Hematopoietic multipotent progenitor cell treated with erythropoietin and hydrocortisone succinate and interleukin-3 and kit ligand, for 17 days (in vitro differentiated cells): ENCODE measurements around the gene BRK1.
A peak's percentile ranks its signal among the peaks of the same experiment; 100 is the strongest.
"Not testable (repeated sequence)": the region's sequence is repeated elsewhere in the genome, so short reads cannot be mapped to it uniquely, and the experiment has no call there.

Experiments used
- DNase-seq: peaks from one replicate; pipeline ENCODE4 v3.0.0-alpha.2; 2015; ENCODE audit warnings: low spot score

BRK1 gene

DNA sequence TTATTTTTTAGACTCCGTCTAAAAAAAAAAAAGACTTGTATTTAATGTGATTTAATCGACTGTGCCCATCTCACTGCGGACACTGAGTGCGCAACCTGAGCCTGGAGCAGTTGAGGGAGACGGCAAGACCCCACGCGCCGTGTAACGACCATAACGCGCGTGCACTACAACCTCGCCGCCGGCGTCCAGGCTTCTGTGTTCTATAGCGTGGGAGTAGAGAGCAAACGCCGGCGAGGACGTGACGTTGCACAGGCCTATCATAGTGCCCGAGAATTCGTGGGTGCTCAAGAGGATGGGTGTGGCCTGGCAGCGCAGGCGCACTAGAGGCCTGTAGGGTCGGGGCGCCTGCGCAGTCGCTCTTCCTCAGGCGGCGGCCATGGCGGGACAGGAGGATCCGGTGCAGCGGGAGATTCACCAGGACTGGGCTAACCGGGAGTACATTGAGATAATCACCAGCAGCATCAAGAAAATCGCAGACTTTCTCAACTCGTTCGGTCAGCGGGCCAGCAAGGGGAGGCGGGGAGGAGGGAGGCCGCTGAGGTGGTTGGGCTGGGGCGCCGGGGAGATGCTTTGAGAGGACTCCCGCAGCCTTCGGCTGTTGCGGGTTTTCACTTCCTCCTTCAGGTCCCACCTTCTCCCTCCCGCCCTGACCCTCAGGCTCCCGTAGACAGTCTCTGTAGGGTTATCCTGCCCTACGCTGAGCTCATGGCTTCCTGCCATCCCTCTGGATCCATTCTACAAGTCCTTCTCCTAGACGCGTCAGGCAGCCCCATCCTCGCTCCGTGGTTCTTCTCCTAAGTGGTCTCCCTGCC, at the start of gene BRK1:
Gene BRK1, plus strand, starts transcription at position 350 of the 812 bp plus-strand sequence. Its CDS starts 27 bp downstream, at position 377.
- DNase-seq: peak; percentile 97

DNA sequence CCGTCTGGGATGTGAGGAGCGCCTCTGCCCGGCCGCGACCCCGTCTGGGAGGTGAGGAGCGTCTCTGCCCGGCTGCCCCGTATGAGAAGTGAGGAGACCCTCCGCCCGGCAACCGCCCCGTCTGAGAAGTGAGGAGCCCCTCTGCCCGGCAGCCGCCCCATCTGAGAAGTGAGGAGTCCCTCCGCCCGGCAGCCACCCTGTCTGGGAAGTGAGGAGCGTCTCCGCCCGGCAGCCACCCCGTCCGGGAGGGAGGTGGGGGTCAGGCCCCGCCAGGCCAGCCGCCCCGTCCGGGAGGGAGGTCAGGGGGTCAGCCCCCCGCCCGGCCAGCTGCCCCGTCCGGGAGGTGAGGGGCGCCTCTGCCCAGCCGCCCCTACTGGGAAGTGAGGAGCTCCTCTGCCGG, 45.4 kb upstream of the BRK1 start:
- not testable (repeated sequence) for DNase-seq

DNA sequence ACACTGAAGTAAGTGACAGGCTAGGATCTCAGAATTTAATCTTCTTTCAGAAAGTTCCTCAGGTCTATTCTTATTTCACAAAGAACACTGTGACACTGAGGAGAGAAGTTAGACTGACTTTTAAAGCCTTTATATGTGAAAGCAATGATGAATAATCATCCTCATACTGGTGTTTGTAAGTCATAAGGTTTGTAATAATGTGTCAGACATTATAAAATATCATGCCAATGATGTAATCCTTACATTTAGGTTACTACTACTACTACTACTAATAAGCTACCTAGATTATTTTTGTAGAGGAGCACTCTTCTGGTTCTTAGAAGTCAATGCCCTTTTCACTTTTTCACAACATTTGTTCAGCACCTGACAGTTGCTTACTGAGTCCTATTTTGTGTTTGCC, 40.8 kb upstream of the BRK1 start:
- DNase-seq: no peak

DNA sequence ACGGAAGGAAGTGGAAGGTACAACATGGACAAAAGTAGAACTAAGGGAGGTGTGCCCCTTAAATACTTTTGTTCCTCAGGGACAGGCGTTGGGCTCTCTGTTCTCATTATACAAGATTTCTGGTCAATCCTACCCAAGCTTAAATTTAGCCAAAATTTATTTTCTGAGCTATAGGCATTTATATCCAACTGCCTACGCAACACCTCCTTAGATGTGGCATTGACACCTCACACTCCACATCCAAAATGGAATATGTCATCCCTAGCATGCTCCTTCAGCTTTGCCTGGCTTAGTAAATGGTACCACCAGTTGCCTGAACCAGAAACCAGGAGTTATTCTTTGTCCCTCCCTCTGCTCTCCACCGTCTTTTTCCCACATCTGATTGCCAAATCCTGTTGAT, 33.6 kb upstream of the BRK1 start:
- DNase-seq: no peak

DNA sequence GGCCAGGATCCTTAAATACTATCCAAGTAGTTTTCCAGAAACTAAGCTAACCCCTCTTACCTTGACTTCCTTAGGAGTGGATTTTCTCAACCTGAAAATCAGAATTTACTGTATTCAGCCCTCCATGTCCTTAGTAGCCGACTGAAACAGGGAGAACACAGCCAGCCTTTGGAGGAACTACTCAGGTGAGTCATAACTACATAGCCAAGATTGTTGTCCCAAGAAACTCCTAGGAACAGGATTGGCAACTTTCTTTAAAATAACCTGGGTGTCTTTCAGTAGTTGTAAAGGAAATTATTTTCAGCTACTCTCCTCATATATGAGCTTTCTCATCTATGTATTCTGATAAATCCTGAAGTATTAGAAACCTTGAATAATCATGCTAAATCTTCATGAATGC, 29.7 kb upstream of the BRK1 start:
- no peak for DNase-seq

DNA sequence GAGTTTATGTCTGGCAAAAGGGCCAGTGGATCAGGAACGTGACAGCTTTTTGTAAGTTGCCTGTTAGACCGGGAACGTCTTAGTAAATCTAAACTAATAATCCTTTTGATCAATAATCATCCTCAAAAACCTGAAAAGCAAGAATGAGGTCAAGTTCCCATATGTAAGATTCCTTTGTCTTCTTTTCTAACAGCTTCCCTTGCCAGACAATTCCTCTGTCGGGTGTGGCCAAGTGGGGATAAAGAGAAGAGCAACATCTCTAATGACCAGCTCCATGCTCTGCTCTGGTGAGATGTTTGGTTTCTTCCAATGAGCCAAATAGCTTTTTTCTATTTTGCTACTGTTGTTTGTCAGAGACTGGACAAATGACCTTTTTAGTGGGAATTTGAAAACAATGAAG, 27.2 kb upstream of the BRK1 start:
- DNase-seq: no peak

DNA sequence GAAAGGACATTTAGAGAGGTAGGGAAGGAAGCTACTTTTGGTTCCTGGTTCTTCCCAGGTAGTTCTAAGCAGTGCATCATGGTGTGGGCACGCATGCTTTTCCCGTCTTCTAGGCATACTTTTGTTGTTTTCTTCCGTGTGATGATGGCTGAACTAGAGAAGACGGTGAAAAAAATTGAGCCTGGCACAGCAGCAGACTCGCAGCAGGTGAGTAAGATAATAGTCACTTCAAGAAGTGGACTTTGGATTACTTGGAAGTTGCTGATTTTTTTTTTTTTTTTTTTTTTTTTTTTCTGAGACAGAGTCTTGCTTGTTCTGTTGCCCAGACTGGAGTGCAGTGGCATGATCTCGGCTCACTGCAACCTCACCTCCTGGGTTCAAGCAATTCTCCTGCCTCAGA, 25.3 kb upstream of the BRK1 start:
- no peak for DNase-seq

DNA sequence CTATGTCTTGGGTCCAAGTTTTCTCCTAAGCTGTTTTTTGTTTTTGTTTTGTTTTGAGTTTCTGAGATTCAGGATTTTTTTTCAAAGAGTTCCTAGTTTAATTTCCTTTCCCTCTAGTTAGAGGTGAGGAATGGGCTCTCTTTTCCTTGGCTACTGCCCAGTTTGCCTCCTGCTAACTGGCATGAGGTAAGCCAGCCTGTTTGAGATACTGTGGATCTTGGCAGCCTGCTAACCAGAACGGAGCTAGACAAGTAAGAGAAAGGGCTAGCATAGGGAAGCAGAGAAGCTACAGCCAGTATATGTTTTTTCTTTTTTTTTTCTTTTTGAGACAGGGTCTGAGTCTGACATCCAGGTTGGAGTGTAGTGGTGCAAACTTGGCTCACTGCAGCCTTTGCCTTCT, 24.7 kb upstream of the BRK1 start:
- DNase-seq: not testable (repeated sequence)

DNA sequence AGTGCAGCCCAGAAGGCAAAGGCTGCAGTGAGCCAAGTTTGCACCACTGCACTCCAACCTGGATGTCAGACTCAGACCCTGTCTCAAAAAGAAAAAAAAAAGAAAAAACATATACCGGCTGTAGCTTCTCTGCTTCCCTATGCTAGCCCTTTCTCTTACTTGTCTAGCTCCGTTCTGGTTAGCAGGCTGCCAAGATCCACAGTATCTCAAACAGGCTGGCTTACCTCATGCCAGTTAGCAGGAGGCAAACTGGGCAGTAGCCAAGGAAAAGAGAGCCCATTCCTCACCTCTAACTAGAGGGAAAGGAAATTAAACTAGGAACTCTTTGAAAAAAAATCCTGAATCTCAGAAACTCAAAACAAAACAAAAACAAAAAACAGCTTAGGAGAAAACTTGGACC, 24.1 kb upstream of the BRK1 start:
- not testable (repeated sequence) for DNase-seq

DNA sequence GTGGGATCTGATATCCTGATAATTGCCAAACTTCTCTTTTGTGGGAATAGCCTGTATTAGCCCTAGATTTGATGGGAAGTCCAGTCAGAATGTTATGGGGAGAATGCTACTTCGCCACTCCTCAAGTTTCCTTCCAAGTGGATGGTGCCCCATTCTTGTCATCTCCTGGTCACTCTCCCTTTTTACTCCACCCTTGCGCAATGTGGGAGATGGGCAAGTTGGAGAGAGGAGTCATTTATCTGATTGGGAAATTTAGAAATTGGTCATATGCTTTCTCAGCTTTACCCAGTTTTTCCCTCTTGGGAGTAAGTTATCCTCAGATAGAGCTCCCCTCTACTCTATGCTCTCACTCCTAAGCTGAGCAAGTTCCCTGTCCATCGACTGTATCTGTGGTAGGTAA, 21.8 kb upstream of the BRK1 start:
- DNase-seq: no peak

DNA sequence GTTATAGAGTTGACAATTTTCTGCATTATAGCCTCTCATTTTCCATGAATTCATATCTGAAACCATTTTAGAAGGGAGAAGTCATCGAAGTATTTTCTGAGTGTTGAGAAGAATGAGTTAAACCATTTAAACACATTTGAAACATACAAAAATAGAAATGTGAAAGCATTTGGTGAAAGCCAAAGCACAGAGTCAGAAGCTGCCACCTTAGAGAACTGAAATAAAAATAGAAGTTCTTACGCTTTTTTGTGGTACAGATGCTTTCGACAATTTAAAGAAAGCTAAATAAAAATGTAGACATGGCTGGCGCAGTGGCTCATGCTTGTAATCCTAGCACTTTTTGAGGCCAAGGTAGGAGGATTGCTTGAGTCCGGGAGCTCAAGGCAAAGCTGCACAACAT, 16.4 kb upstream of the BRK1 start:
- no peak for DNase-seq

DNA sequence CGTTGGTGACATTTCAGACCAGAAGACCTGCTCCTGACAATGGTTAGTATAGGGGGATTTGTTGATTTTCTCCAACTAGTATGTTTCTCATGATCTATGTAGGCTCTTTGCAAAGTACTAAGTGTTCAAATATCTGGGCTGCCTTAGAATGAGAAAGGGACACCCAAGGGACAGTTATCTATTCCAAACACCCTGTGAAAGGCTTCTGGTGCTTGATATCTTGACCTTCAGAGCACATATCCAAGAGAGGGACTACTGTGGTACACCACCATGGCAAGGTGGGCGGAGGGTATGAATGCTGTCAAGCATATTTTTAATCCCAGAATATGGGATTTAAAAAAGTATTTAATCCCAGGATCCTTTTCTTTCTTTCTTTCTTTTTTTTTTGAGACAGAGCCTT, 8.6 kb upstream of the BRK1 start:
- DNase-seq: peak; percentile 42

DNA sequence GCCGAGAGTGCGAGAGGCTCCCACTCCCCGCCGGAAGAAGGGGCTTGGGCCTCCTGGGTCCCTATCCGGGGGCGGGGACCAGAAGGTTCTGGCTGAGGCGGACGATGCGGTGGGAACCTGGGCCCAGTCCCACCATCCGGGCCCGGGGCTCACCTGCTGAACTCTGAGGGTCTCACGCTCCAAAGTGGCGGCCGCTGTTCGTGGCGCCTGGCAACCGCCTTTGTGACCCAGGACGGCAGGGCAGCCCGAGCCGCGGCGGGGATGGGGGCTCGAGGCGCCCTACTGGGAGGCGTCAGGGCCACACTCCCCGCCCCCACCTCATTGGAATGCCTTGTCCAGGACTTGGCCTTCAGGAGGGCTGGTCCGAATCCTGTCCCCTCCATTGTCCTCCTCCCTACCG, 7.4 kb upstream of the BRK1 start, which contains the start of gene FANCD2OS:
Gene FANCD2OS, minus strand, starts transcription at position 165 of the 400 bp plus-strand sequence. CDS start 3,481 bp downstream, outside the sequence.
- no peak for DNase-seq

DNA sequence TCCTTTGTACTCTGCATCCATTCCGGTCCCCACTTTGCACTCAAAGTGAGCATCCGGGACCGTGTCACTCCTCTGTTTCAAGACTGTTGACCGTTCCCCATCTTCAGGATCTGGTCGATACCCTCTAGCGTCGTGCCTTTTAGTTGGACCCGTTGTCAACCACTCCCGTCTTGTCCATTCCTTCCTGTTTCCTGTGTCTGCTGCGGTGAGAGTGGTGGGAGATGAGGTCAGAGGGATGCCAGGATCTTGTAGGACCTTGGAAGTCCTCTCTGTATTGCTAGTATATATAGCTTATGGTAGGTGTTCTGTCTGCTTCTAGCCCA, 624 bp downstream of the BRK1 start:
- no peak for DNase-seq

DNA sequence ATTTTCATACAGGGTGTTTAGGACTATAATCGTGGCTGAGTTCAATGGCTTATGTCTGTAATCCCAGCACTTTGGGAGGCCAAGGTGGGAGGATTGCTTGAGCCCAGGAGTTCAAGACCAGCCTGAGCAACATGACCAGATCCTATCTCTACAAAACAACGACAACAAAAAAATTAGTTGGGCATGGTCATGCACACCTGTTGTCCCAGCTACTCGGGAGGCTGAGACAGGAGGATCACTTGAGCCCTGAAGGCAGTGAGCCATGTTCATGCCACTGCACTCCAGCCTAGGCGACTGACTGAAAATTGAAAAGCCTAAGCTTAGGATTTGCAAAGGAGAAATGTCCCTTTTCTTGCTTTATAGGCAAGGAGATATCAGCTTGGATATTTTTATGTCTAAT, 1.5 kb downstream of the BRK1 start:
- DNase-seq: no peak

DNA sequence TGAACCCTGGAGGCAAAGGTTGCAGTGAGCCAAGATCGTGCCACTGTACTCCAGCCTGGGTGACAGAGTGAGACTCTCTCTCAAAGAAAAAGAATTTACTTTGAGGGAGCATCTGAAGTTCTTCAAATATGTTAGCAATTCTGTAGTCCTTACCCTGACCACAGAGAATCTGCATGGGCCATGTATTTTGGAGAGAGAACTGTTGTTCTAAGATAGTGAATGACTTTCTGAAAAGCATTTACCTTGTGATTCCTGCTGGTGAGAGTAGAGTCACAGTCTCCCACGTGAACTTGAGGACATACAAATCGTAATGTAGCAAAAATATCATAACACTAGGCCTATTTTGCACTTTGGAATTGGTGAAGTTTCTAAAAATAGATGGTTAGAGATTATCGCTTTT, 3.9 kb downstream of the BRK1 start:
- DNase-seq: no peak

DNA sequence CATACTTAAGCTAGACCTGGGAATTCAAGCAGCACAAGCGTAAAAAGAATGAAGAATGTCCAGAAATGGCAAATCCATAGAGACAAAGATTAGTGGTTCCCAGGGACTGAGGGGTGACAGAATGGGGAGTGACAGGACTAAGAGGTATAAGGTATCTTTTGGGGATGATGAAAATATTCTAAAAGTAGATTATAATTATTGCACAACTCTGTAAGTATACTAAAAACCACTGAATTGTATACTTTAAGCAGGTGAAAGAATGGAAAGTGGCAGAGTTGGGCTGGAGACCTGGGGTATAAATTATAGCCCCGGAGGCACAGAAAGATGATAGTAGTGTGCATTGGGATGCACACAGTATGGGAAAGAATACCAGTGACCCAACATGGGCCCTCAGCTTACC, 5.6 kb downstream of the BRK1 start:
- DNase-seq: no peak

DNA sequence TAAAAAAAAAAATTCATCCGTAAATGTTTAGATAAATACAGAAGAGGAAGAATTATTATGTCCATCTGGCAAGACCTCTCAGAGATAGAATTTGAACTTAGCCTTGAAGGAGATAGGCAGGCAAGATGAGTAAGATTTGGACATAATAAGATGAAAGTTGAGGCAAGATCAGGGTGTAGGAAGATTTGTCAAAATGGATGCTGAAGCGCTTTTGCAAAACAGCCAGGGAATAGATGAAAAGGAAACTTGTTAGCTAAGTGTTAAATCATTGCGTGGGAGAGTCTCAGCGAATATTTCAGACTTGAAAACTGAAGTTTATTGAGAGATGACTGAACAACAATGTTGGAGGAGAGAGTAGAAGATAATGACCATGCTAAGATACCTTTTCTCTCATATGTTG, 7.2 kb downstream of the BRK1 start:
- no peak for DNase-seq

DNA sequence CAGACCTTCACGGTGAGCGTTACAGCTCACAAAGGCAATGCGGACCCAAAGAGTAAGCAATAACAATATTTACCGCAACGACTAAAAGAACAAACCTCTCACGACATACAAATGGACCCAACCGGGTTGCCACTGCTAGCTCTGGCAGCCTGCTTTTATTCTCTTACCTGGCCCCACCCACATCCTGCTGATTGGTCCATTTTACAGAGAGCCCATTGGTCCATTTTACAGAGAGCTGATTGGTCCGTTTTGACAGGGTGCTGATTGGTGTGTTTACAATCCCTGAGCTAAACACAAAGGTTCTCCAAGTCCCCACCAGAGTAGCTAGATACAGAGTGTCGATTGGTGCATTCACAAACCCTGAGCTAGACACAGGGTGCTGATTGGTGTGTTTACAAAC, 20.4 kb downstream of the BRK1 start:
- not testable (repeated sequence) for DNase-seq

DNA sequence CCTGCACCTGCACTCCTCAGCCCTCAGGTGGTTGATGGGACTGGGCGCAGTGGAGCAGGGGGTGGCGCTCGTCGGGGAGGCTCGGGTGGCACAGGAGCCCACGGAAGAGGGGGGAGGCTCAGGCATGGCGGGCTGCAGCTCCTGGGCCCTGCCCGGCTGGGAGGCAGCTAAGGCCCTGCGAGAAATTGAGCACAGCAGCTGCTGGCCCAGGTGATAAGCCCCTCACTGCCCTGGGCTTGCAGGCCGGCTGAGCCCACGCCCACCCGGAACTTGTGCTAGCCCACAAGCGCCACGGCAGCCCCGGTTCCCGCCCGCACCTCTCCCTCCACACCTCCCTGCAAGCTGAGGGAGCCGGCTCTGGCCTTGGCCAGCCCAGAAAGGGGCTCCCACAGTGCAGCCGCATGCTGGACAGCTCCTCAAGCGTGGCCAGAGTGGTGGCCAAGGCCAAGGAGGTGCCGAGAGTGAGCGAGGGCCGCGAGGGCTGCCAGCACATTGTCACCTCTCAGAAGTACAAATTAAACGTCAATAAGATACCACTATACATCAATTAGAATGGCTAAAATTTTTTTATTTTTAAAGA, 21.0 kb downstream of the BRK1 start:
- no peak for DNase-seq

DNA sequence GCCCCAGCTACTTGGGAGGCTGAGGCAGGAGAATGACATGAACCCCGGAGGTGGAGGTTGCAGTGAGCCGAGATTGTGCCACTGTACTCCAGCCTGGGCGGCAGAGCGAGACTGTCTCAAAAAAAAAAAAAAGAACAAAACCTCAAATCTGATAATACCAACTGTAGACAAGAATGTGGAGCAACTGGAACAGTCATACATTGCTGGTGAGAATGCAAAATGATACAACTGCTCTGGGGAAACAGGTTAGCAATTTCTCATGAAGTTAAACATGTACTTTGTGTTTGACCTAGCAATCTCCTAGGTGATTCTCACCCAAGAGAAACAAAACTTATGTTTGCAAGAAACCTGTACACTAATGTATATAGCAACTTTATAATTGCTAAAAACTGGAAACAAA, 21.7 kb downstream of the BRK1 start:
- DNase-seq: no peak

DNA sequence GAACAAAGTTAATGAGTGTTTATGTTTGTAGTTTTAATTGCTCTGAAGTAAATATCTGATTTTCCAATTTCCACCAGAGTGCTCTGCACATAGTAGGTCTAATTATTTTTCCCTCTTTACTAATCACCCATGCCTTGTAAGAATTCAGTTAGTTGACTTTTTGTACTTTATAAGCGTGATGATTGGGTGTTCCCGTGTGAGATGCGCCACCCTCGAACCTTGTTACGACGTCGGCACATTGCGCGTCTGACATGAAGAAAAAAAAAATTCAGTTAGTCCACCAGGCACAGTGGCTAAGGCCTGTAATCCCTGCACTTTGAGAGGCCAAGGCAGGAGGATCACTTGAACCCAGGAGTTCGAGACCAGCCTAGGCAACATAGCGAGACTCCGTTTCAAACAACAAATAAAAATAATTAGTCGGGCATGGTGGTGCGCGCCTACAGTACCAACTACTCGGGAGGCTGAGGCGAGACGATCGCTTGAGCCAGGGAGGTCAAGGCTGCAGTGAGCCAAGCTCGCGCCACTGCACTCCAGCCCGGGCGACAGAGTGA, 25.6 kb downstream of the BRK1 start:
- no peak for DNase-seq

DNA sequence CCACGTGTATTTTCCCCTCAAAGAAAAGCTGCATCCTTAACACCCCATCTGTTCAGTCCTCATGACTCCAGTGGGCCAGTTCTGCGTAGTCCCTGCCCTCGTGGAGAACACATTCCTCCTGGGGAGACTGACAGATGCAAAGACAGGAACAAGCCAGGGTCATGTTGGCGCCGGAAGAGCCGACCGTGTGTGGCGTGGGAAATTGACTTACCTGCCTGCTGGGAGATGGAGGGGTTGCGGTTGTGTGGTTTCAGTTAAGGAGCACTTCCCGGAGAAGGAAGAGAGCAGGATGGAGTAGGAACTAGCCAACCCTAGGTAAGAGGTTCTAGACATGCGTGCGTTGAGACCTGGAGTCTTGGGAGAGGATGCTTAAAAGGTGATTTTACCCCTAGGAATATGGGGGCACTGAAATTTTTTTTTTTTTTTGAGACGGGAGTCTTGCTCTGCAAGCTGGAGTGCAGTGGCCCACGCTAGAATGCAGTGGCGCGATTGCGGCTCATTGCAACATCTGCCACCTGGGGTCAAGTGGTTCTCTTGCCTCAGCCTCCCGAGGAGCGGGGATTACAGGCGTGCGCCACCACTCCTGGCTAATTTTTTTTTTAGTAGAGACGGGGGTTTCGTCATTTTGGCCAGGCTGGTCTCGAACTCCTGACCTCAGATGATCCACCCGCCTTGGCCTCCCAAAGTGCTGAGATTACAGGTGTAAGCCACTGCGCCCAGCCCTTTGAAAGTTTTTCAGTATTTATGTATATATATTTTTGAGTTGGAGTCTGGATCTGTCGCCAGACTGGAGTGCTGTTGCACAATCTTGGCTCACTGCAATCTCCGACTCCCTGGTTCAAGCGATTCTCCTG, 27.5 kb downstream of the BRK1 start:
- no peak for DNase-seq
